T-helper 1 cell treated with Interleukin-12 subunit alpha and Interleukin-12 subunit beta and Interleukin-4 antibody, amounts not matched to agents 30 ng/mL and 1 ng/mL, for 36 hours (primary cell): ENCODE data around the gene COX17. TPM values are rescaled to one million over a fixed set of nuclear protein-coding genes. Genes with fewer than 3 reads are reported as not detected.

Source experiments
- intact Hi-C: fragments of 100-400 bp; cut with micrococcal nuclease; formaldehyde crosslinking; loops from one replicate; pipeline ENCODE4 v1.15.1; 2024
- total RNA-seq: library from RNA; stranded (reverse); gene quantifications from 2 replicates; pipeline ENCODE4 v1.2.3, GENCODE V29; 2022

COX17 gene
- total RNA-seq, 1 donor from 2014 or later, result 48.8 TPM

- intact Hi-C loops, result no loop called here
Measured at GRCh38 chr3:119647843-119648575, 29.2 kb downstream of the COX17 start.

DNA sequence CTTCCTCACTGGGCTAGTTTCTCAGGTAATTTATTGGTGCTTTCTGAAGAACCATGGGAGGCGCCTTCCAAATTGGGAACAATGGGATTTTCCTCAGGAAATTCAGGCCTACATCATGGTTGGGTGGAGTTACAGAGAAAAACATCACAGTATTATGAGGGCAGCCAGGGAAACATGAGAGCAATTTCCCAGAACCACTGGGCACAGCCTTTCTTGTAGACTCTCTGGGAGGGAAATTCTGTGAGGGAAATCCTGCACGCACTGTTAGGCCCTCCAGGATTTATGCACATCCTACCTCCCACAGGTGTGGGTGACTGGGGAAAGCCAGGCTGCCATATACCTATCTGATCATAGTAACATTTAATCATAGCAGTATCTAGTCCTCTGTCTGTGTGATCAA lies 30.0 kb downstream of the COX17 start:
- intact Hi-C loops, result no loop called here

- intact Hi-C loops, result no loop called here
Measured at GRCh38 chr3:119645813-119646212, 31.4 kb downstream of the COX17 start.

DNA sequence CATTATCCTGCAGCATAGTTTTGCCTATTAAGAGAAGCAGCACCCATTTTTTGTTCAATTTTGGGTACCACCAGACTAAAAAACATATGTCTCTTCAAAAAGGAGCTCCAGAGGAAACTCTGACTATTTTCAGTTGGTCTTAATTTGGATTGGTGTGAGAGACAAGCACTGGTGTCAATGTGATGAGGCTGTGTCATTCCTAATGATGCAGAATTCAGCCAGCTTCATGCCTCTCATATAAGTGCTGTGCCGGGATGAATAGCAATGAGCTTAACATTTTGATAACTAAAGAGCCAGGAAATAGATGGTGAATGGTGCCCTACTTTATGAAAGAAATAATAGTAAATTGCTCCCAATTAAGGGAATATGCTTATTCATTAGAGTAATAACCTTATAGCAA lies 32.7 kb downstream of the COX17 start:
- intact Hi-C loops, result no loop called here

GRCh38 chr3:119643528-119643927 lies 33.7 kb downstream of the COX17 start:
- intact Hi-C loops, result no loop called here

DNA sequence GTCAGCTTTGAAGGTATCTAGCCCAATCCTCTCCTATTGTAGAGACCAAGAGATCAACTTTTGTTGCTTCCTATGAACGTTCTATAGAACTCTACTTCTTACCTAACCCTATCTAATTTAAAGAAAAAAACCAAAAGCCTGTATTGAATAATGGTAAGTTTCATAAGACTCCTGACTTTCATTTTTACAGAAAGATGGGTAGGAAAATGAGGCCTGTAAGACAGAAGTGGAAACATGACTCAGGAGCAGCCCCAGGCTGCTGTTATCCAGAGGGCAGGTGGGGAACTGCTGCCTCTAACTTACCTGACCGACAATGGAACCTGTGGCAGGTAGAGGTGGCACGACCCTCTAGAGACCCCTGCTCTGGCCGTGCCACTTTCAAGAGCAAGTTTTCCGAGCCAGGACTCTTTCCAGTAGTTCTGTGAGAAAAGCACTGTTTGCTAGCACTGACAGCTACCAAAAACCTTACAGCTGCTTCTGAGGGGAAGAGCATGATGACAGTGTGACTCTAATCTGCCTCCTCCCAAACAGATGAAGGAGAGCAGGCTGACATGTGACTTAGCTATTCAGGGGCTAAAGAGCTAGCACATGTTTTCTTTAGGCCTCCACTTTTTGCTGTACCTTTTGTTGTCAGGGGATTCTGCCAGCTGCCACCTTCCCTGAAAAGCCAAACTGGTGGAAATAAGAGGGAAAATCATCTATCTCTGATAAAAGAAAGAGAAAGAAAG lies 34.3 kb downstream of the COX17 start:
- intact Hi-C loops, result no loop called here

GRCh38 chr3:119641416-119641815 lies 35.8 kb downstream of the COX17 start:
- intact Hi-C loops, result no loop called here

DNA sequence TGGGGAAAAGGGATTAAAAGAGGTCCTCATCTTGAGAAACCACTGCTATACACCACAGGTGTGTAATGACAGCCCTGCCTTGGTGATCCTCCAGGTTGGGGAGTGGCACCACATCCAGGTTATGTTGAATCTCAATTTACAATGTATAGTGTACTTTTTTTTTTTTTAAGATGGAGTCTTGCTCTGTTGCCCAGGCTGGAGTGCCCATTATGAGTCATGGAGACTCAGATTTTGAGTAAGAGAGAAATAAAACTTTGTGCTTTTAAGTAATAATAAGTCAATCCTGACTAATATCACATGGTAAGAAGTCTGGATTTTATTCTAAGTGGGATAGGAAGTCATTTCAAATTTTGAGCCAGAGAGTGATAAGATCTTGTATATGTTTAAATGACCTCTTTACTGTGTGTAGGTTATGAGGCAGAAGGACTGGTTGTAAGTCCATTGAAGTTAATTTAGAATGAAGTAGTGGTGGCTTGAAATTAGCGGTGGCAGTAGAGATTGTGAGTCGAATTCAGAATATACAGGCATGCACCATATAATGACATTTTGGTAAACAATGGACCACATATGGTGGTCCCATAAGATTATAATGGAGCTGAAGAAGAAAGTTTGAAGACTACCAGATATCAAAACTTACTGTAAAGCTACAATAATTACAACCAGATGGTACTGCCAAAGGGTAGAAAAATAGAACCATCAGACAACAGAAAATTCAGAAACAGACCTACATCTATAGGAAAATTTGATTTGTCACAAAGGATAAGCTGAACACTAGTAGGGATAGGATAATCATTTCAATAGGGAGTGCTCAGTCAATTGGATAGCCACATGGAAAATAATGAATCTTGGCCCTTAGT lies 37.5 kb downstream of the COX17 start:
- intact Hi-C loops, result loop anchor here (1.0 to 2.0 kb wide), 9 partner anchors 37 to 710 kb away; partner anchors contain the start of genes ADPRH, ARHGAP31, LRRC58 and TIMMDC1

DNA sequence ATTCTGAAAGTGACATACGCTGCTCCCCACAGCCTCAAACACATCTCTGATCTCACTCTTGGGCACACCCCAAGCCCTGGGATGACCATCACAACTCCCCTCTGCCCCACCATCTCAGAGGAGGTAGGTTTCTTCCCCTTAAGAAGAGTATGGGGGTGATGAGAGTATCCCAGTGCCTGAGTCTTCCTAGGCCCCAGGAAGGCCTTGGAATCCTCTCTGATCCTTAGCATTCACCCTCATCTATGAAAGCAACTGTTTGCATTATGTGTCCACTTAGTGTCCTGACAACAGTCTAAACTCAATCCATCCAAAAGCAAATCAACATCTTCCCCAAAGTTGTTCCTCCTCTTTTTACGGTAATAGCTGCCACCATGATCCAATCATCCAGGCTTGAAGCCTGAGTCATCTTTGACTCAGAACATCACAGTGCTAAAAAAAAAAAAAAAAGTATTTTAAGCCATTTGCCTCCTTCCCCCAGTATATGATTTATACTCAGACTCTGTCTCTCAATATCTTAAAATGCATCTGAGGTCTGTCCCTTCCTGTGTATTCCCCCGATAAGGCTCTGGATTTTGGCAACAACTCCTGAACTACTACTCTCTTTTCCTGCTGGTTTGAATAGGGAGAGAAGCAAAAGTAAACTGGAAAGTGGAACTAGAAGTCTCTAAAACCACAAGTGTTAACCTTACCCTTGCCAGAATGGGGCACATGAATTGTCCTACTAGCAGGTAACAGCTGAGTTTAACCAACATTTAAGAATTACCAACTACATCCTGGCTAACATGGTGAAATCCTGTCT lies 39.3 kb downstream of the COX17 start:
- intact Hi-C loops, result loop anchor here (1.0 to 2.0 kb wide), 5 partner anchors 10 to 343 kb away; partner anchors contain the start of gene ARHGAP31

DNA sequence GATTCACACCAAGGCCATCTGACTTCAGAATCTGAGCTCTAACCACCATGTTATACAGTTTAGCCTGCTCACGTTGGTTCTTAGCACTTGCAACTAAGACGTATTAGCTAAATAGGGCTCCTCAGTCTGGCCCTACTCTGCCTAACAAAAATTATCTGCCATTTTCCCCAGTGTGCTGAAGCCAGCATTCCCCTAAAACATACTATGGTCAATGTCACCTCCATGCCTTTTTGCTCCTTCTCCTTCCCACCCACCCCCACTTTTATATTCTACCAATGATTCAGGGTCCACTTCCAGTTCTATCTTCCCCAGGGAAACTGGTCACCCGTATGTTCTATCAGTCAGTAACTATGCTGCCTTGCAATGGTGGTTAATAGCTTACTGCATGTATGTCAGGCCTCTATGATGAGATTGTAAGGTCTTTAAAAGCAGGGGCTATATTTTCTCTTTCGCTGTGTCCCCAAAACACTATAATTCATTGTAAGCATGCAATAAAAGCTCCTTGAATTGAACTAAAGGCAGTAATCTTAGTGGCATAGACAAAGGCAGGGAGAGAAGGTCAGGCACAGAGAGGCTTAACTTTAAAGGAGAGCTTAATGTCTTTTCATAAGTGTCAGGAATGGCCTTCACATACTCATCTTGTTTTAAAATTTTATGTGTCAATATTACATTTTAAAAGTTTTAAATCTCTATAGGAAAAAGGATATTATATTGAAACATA lies 40.2 kb downstream of the COX17 start:
- intact Hi-C loops, result no loop called here

GRCh38 chr3:119636249-119636648 lies 41.0 kb downstream of the COX17 start:
- intact Hi-C loops, result no loop called here

GRCh38 chr3:119635719-119636118 lies 41.5 kb downstream of the COX17 start:
- intact Hi-C loops, result no loop called here

DNA sequence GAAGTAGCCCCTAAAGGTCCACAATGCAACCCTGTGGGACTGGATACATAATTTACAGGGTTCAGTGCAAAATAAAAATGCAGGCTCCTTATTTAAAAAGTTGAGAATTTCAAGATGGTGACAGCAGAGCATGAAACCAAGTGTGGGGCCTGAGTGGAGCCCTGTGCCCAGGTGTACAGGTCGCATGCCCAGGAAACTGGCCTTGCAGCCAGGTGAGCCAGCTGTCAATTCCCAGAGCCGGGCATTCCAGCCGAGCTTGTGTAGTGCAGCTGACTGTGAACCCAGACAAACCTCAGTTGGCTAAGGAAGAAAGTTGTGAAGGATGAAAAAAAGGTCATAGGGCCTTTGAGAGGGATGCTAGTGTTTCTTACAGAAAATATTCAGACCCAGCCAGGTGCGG lies 44.4 kb downstream of the COX17 start:
- intact Hi-C loops, result no loop called here

DNA sequence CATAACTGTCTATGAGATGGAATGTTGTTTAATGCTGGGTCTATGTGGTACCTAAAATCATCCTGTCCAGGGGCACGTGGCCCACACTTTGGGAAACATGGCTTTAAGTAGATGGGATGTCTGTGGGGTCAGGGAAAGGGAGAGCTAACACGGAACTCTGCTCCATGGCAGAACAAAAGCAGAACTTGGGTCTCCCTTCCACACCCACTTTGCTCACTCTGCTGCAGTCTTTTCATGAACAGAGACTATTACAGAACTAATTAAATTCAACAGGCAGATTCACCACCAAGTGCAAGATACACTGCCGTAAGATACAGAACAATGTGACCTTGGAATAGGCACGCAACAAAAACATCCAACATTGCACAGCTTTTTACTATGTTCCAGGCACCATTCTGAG lies 45.0 kb downstream of the COX17 start:
- intact Hi-C loops, result no loop called here

GRCh38 chr3:119631516-119631915 lies 45.7 kb downstream of the COX17 start:
- intact Hi-C loops, result no loop called here

DNA sequence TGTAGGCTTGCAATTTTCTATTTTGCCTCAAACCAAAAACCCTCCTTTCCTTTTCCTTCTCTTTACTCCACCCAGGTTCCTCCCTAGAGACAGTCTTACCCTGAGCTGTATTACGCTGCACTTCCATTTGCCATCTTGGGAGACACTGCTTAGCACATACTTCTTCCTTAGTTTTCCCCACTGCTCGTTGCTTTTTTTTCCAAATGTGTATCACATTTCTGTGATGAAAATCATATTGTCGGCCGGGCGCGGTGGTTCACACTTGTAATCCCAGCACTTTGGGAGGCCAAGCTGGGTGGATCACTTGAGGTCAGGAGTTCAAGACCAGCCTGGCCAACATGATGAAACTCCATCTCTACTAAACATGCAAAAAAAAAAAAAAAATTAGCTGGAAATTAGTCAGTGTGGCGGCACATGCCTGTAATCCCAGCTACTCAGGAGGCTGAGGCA lies 46.3 kb downstream of the COX17 start:
- intact Hi-C loops, result no loop called here

DNA sequence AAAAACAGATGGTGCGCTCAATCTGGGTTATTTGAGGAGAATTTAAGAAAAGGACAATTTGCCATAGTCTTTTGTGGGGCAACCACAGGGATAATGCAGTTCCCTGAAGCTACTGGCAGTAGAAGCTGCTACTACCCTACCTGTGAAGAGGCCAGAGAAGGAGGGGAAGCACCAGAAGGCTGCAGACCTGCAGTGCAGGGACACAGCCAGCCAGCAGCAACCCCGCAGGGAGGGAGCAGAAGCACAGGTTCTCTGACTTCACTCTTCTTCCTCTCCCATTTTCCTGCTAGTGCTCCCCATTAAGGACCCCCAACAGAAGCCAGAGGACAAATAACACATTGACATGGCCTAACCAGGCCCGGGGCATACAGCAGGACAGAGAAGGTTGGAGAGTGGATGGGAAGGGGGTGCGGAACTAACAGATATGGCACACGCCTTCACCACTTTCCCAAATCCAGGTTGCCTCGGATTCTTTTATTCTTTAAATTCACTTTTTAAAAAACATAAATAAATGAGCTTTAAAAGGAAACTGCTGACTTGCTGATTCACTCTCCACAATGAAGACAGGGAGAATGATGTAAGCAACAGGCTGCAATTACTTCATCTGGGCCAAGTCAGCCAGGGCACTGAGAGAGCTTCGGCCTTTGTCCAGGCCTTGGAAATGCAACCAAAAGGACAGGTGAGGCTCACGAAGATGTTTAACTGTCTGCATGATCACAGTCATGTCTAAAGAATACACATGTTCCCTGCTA lies 46.9 kb downstream of the COX17 start:
- intact Hi-C loops, result no loop called here

DNA sequence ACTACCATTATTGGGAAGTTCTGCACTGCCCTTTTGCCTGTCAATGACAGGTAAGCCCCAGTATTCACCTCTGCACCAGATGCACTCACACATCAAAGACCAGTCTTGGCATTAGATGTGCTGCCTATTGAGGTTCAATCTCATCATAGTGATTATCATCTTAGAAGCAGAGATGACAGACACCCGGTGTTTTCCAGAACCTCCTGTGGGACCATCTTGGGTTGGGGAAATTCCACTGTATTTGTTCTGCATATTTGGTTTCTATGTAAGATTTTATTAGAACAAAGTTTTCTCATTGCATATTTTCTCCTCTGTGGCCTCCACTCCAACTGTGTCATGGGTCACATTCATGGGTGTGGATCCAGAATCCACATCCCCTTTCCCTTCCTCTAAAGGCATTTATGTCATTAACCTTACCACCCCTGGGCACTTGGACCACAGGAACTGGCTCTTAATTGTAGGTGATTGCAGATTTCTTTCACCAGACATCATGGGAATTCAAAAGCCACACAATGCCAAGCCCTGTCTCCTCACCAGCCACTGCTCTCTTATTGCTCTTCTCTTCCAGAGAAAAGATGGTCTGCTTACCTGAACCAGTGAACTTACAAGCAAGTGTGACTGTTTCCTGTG lies 48.3 kb downstream of the COX17 start:
- intact Hi-C loops, result loop anchor here (1.0 to 2.0 kb wide), 2 partner anchors 9 to 48 kb away; partner anchors contain the start of gene COX17

GRCh38 chr3:119628390-119628789 lies 48.8 kb downstream of the COX17 start:
- intact Hi-C loops, result loop anchor here (1.0 to 2.0 kb wide), 2 partner anchors 10 to 48 kb away; partner anchors contain the start of gene COX17
